Spleen (tissue), 7 donors: ENCODE measurements around the gene SLC25A18.

Source experiments
- POLR2A ChIP-seq, 3 donors: fragments of 450-650 bp; IDR thresholded peaks; one replicate each; pipeline ENCODE4 v1.5.1; 2017; ENCODE audit warnings: antibody characterized with exemption in 3 of 3, mild to moderate bottlenecking in 1 of 3
- POLR2AphosphoS5 ChIP-seq, 3 donors: sonication (generic); formaldehyde crosslinking; IDR thresholded peaks; one replicate each; pipeline ENCODE4 v1.5.1; 2017; ENCODE audit warnings: antibody characterized with exemption in 3 of 3
- TF ChIP-seq, protein P1 (sequence below), 11 experiments: fragments of 200-600 bp in 7 of 11; fragments of 450-650 bp in 4 of 11; sonication (generic) in 4 of 11; IDR thresholded peaks in 8 of 11; conservative IDR thresholded peaks in 3 of 11; 1 replicate in 7 of 11; 2 replicates in 4 of 11; pipeline versions ENCODE4 v1.4.0 to v1.8.0; 2016 to 2021; ENCODE audit warnings: antibody characterized with exemption in 11 of 11, inconsistent platforms in 4 of 11, mild to moderate bottlenecking in 1 of 11
- donor health status: DM: no; HTN: no; CAD: no; lungs with moderate emphysema.
- donor health status: DM: no; HTN: no; CAD: no.
- donor health status: DM: no; HTN: no; CAD: no.

DNA sequence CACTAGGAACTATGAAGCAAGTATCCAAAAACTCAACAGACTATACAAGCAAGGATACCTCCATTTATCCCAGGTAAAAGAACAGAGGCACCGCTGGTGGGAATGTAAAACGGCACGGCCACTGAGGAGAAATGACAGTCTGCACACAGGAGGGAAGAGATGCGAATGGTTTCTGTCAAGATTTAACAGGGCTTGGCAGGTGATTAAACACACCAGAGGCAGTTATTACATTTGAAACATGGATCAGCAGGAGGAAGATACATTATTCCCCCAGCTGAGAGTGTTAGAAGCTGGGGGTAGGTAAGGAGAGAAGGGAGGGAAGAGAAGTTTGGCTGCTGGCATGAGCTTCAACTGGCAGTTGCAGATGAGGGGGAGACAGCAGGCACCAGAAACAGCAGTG is 35.0 kb downstream of the SLC25A18 start:
- TF ChIP-seq, protein P1, sequence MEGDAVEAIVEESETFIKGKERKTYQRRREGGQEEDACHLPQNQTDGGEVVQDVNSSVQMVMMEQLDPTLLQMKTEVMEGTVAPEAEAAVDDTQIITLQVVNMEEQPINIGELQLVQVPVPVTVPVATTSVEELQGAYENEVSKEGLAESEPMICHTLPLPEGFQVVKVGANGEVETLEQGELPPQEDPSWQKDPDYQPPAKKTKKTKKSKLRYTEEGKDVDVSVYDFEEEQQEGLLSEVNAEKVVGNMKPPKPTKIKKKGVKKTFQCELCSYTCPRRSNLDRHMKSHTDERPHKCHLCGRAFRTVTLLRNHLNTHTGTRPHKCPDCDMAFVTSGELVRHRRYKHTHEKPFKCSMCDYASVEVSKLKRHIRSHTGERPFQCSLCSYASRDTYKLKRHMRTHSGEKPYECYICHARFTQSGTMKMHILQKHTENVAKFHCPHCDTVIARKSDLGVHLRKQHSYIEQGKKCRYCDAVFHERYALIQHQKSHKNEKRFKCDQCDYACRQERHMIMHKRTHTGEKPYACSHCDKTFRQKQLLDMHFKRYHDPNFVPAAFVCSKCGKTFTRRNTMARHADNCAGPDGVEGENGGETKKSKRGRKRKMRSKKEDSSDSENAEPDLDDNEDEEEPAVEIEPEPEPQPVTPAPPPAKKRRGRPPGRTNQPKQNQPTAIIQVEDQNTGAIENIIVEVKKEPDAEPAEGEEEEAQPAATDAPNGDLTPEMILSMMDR (IDR thresholded peaks at IDR 0.05 in 8 of 11, conservative IDR thresholded peaks at IDR 0.05 in 3 of 11) = no peak
- TF ChIP-seq POLR2AphosphoS5 (IDR thresholded peaks at IDR 0.05) = no peak
- TF ChIP-seq POLR2A (IDR thresholded peaks at IDR 0.05) = no peak
